OCI-M2 (cell line): ENCODE measurements around the gene SHB.
"Not testable (repeated sequence)": the region's sequence is repeated elsewhere in the genome, so short reads cannot be mapped to it uniquely, and the experiment has no call there.

Source experiments
- DNase-seq: peaks from one replicate; lab custom pipeline; 2025; ENCODE audit not compliant: unreplicated experiment; lab: John Stamatoyannopoulos, UW

The SHB gene

GRCh38 chr9:37921546-37922300 lies 147.3 kb downstream of the SHB start:
- no peak for DNase-seq

DNA sequence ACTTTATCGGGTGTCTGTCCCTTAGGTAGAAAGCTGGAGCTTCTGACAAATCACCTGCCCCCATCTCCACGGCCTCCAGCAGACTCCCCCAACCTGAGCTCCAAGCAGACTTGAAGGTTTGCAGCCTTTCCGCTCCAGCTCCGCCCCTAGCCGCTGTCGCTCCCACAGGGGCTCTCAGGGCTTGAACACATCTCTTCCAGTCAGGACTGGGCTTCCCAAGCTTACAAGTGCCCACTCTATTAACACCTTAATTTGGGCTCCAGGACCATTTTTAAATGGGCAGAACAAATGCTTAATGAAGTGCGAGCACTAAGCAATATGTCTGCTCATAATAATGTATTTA lies 147.9 kb downstream of the SHB start:
- DNase-seq = no peak

DNA sequence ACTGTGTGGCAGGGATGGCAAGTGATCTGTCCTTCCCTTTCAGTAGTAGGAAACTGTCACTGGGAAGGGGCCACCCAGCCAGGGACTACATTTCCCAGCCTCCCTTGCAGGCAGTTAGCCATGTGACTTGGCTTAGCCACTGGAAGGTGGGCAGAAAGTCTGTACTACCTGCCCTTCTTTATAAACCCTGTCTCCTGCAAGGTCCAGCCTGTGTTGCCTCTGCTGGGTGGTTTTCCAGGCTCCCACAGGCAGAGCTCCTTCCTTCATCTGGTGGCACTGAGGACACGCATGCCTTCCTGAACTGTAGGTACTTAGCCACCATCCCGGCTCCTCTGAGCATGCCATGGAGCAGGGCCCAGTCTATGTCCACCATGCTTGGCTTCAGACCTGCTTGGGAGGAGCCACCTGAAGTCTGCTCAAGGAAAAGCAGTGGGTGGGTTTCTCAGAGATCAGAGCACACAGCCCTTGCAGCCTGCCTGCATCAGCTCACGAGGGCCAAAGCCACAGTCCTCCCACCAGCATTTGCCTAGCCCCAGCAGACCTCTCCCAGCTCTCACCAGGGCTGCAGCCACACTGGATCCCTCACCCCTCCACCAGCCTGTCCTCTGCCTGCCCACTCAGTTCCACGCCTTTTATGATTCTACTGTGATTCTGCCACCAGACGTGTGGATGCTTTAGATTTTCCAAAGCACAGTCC lies 148.4 kb downstream of the SHB start:
- no peak for DNase-seq

GRCh38 chr9:37919956-37920335 lies 149.1 kb downstream of the SHB start:
- no peak for DNase-seq

DNA sequence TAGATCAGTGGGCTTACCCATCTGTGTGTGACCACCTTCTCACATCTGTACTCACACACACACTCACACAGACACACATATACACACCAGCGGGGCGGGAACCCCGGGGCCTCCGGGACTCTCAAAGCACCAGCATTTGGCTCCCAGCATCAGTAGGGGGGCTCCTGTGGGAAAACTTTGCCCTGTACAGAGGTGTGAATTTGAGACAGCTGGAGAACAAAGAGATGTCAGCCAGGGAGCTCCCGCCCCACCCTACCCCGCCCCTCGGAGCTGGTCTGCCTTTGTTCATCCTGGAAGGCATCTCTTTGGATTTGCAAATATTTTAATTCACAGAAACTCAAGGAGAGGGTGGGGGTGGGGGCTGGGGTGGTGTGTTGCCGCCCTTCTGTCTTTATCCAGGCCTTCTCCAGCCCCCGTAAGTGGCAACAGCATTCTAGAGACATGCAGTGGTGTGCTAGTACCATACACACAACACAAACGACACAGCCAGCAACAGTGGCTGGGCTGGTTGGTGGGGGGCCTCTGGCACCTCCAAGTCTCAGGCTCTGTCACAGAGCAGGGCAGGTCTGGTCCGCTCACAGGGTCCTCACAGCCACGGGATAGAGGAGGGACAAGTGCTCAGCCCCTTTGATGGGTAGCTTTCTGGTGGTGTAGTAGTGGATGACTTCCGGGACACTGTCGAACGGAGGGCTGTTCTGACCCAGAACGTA lies 149.6 kb downstream of the SHB start:
- DNase-seq = no peak

- DNase-seq = no peak
These were observed 150.3 kb downstream of the SHB start for GRCh38 chr9:37918665-37919170.

DNA sequence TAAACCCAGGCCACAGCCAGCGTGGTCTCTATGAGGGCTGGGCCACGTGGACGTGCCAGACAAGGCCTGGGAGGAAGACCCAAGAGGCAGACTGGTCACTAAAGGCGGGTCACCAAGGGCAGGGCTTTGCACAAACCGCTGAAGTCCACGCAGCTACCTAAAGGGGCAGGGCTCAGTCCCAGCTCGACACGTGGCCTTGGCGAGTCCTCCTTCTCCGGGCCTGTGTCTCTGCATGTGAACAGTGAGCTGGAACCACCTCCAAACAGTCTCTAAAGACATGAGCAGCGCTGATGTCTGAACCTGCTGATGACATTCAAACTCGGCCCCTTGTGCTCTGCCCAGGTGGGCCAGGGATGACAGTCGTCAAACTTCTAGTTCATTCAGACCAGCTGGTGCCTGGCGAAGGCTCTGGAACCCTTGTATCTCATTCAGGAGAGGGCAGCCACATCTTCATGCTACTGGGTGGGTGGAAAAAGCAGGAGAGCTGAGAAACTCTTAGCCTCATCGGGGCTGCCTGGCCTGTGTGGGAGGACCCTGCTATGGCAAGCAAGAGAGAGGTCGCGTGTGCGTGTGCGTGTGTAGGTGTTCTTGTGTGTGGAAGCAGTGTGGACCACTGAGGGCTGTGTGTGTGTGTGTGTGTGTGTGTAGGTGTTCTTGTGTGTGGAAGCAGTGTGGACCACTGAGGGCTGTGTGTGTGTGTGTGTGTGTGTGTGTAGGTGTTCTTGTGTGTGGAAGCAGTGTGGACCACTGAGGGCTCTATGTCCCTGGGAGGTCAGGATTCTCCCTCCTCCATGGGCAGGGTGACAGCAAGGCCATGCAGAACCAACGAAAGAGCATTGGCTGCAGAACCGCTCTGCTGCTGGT lies 151.0 kb downstream of the SHB start:
- no peak for DNase-seq

GRCh38 chr9:37917313-37917731 lies 151.7 kb downstream of the SHB start:
- no peak for DNase-seq

GRCh38 chr9:37916471-37917312 lies 152.3 kb downstream of the SHB start:
- DNase-seq = no peak

GRCh38 chr9:37915911-37916470 lies 153.0 kb downstream of the SHB start:
- DNase-seq = no peak

- DNase-seq = no peak
These were observed 154.2 kb downstream of the SHB start for GRCh38 chr9:37914701-37915358.

GRCh38 chr9:37914154-37914551 lies 154.9 kb downstream of the SHB start:
- no peak for DNase-seq

- peak; percentile 58 for DNase-seq
These were observed 155.4 kb downstream of the SHB start for GRCh38 chr9:37913480-37914153.

GRCh38 chr9:37911271-37911681 lies 157.8 kb downstream of the SHB start:
- DNase-seq = no peak

GRCh38 chr9:37910271-37910670 lies 158.8 kb downstream of the SHB start:
- DNase-seq = no peak

- DNase-seq = not testable (repeated sequence)
These were observed 159.2 kb downstream of the SHB start for GRCh38 chr9:37909836-37910235.

DNA sequence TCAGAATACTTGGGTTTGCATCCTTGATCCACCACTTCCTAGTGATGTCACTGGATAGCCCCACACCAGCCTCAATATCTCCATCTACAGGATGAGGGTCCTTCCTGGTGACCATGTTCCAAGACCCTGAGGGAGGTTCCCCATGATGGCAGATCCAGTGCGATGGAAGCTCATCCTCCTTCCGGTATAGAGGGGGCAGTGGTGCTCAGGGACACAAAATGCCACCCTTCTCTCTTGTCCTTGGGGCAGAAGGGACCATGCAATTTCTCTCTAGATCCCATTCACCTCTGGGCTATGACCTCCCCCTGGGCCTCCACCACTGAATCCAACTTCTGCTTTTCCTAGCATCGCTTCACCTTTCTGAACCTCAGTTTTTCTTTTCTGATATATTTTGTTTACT lies 159.7 kb downstream of the SHB start:
- no peak for DNase-seq

GRCh38 chr9:37908698-37909186 lies 160.3 kb downstream of the SHB start:
- DNase-seq = no peak
